ENCODE measurements around the gene GGCX. TPM values are rescaled to one million over a fixed set of nuclear protein-coding genes. Genes with fewer than 3 reads are reported as not detected.
A peak's percentile ranks its signal among the peaks of the same experiment; 100 is the strongest.

The GGCX gene
- total and polyA plus RNA-seq, 12 donors: 14.9 to 85.2 (median 44.1) TPM

DNA sequence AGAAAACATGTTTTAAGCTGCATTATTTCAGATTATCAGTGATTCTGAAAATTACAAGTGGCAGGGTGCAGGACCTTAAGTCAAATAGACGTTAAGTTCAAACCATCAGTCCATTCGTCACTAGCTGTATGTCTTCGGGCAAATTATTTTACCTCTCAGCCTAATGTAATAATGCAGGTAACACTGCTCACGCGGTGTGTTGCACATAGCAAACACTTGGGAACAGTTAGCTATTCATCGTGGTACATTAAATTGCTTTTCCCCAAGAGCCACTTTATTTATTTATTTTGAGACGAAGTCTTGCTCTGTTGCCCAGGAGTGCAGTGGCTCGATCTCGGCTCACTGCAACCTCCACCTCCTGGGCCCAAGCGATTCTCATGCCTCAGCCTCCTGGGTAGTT is 12.2 kb downstream of the GGCX start:
- no peak for TF ChIP-seq POLR2A (IDR thresholded peaks at IDR 0.05)
- TF ChIP-seq, protein P1, sequence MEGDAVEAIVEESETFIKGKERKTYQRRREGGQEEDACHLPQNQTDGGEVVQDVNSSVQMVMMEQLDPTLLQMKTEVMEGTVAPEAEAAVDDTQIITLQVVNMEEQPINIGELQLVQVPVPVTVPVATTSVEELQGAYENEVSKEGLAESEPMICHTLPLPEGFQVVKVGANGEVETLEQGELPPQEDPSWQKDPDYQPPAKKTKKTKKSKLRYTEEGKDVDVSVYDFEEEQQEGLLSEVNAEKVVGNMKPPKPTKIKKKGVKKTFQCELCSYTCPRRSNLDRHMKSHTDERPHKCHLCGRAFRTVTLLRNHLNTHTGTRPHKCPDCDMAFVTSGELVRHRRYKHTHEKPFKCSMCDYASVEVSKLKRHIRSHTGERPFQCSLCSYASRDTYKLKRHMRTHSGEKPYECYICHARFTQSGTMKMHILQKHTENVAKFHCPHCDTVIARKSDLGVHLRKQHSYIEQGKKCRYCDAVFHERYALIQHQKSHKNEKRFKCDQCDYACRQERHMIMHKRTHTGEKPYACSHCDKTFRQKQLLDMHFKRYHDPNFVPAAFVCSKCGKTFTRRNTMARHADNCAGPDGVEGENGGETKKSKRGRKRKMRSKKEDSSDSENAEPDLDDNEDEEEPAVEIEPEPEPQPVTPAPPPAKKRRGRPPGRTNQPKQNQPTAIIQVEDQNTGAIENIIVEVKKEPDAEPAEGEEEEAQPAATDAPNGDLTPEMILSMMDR (IDR thresholded peaks at IDR 0.05): no peak
- no peak for DNase-seq
- Histone ChIP-seq H3K4me1 (replicated peaks in 1 of 2) (peaks cover 0 to 32% of the 10 kb centered on the region in 2 donors), H3K9me3 (replicated peaks in 1 of 3) (no peaks in the 10 kb centered on the region), H3K36me3 (replicated peaks in 1 of 2) (peaks cover 0 to 65% of the 10 kb centered on the region in 2 donors), H3K27me3 (no peaks in the 10 kb centered on the region), H3K27ac (peak overlapping the region in 2 of 5 donors; percentile 13 to 16), H3K4me3 (no peak overlapping the region)
- 86 to 93% (median 91%) methylated on average over 10 of the region's 10 CpGs for WGBS, 4 donors
- intact Hi-C loops (cut with DNase I): no loop called here

DNA sequence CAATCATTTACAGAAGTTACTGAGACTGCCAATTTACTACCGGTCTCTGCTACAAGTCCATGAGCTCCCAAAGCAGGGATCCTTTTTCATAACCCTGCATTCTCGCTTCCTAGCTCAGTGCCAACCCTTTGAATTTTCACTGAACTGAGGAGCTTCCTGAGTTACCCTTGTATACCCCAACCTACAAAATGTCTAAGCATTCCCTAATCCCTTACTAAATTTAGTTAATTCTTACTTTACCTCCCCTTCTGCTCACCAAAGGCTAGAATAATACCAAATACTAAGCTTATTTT is 12.7 kb downstream of the GGCX start:
- WGBS, 4 donors: 50 to 61% (median 56%) methylated on average over 2 of the region's 2 CpGs
- H3K36me3 ChIP-seq (replicated peaks in 1 of 2): peaks cover 0 to 65% of the 10 kb centered on the region in 2 donors
- no peaks in the 10 kb centered on the region for H3K9me3 ChIP-seq (replicated peaks in 1 of 3)
- intact Hi-C loops (cut with DNase I): no loop called here
- no peak overlapping the region for H3K4me3 ChIP-seq
- peak overlapping the region in 3 of 5 donors; percentile 6 to 20 (median 13) for H3K27ac ChIP-seq
- H3K27me3 ChIP-seq: no peaks in the 10 kb centered on the region
- TF ChIP-seq, protein P1 (IDR thresholded peaks at IDR 0.05): no peak
- no peak for TF ChIP-seq POLR2A (IDR thresholded peaks at IDR 0.05)
- peaks cover 0 to 34% of the 10 kb centered on the region in 2 donors for H3K4me1 ChIP-seq (replicated peaks in 1 of 2)
- no peak for DNase-seq

DNA sequence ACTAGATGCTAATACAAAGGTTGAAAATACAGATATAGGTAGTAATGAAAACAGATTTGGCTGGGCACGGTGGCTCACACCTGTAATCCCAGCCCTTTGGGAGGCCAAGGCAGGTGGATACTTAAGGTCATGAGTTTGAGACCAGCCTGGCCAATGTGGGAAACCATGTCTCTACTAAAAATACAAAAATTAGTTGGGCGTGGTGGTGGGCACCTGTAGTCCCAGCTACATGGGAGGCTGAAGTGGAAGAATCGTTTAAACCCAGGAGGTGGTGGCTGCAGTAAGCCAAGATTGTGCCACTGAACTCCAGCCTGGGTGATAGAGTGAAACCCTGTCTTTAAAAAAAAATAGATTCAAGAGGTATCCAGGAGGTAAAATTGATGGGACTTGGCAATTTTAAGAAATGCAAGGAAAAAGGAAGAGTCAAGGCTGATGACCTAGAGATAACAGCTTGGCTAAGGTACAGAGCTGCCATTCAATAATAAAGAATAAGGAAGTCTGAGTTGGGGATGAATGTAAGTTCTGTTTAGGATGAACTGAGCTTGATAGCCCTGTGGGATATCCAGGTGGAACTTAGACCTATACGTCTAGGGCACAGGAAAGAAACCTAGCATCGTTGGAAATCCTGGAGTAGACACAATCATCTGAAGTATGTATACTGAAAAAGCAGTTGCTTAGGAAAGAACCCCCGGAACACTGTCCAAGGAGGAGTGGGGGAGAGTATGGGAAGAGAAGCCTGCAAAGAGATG is 13.3 kb downstream of the GGCX start:
- Histone ChIP-seq H3K36me3 (replicated peaks in 1 of 2) (peaks cover 0 to 65% of the 10 kb centered on the region in 2 donors), H3K4me1 (replicated peaks in 1 of 2) (peaks cover 0 to 38% of the 10 kb centered on the region in 2 donors), H3K9me3 (replicated peaks in 1 of 3) (no peaks in the 10 kb centered on the region), H3K27ac (peak overlapping the region in 3 of 5 donors; percentile 6 to 31 (median 20)), H3K4me3 (no peak overlapping the region), H3K27me3 (no peaks in the 10 kb centered on the region)
- WGBS, 4 donors: 55 to 65% (median 62%) methylated on average over 6 of the region's 6 CpGs
- TF ChIP-seq, protein P1 (IDR thresholded peaks at IDR 0.05): no peak
- no peak for TF ChIP-seq POLR2A (IDR thresholded peaks at IDR 0.05)
- intact Hi-C loops (cut with DNase I): no loop called here
- DNase-seq: no peak

DNA sequence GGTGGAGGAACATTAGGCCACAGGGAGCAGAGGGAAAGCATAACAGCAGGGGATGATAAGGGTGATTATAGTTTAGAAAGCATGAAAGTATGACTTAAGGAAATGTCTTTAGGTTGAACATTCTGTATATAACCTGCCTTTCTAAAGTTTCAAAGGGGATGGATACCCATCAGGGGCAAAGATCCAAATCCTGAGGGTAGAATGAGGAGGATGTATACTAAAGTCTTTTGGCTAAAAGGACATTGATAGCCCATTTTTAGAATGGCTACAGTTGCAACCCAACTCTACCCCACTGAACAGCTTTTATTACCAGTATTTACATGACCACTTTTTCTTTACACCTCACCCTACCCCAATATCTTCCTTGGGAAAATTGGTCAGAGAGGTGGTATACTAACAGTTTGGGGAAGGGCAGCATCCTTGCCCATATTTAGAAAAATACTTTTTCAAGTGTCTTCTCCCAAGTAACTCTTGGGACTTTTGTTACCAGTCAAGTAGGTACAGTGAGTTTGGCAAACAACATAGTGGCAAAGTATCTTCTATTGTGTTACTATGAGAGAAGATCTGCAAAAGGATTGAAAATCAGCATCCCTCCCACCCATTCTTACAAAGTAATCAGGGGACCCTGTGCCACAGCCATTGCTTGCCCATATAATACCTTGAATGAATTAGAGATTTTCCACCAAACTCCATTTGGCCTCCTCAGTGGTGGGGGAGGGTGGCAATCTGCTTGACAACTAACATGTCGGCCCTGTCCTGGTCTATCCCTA is 14.0 kb downstream of the GGCX start:
- TF ChIP-seq POLR2A (IDR thresholded peaks at IDR 0.05): no peak
- TF ChIP-seq, protein P1 (IDR thresholded peaks at IDR 0.05): no peak
- Histone ChIP-seq H3K4me1 (replicated peaks in 1 of 2) (peaks cover 0 to 46% of the 10 kb centered on the region in 2 donors), H3K9me3 (replicated peaks in 1 of 3) (no peaks in the 10 kb centered on the region), H3K4me3 (no peak overlapping the region), H3K27ac (peak overlapping the region in 2 of 5 donors; percentile 6 to 31), H3K27me3 (no peaks in the 10 kb centered on the region), H3K36me3 (replicated peaks in 1 of 2) (peaks cover 0 to 65% of the 10 kb centered on the region in 2 donors)
- WGBS, 4 donors: 67 to 93% (median 86%) methylated on average over 1 of the region's 1 CpG
- intact Hi-C loops (cut with DNase I): no loop called here
- DNase-seq: no peak

Data from adrenal gland (tissue), 12 donors.